Endothelial cell of umbilical vein (primary cell): Measurements from ENCODE around the gene SH3BGRL3. TPM values are rescaled to one million over a fixed set of nuclear protein-coding genes. Genes with fewer than 3 reads are reported as not detected.
A peak's percentile ranks its signal among the peaks of the same experiment; 100 is the strongest.

Experiments
- BruUV-seq: library from RNA; stranded (reverse); fragments of 400-500 nt; replicated peaks from 2 replicates; lab custom pipeline; 2021; lab: Mats Ljungman, UMichigan
- CTCF ChIA-PET: fragments of 300-600, 350-600 bp; sonication (Branson Sonifier 250); formaldehyde crosslinking; loops from one replicate; lab custom pipeline; 2021; ENCODE audit warnings: antibody characterized with exemption, inconsistent platforms; lab: Charles Lee
- POLR2A ChIA-PET: fragments of 300-600, 350-600 bp; sonication (Branson Sonifier 250); formaldehyde crosslinking; loops from one replicate; lab custom pipeline; 2021; ENCODE audit warnings: antibody characterized with exemption, inconsistent platforms; lab: Charles Lee
- DNase-seq: peaks from one replicate; pipeline ENCODE4 v3.0.0-alpha.2; 2011; ENCODE audit warnings: low read depth, low spot score
- FAIRE-seq: peaks from 2 replicates; lab custom pipeline; 2011; peaks lifted over from hg19 to GRCh38; lab: Jason Lieb, UNC
- H2AFZ ChIP-seq: 2 replicates; pipeline ENCODE4 v1.6.0; 2012; ENCODE audit warnings: low read depth, low read length, control low read depth, inconsistent platforms
- H3K27ac ChIP-seq: 2 replicates; pipeline ENCODE4 v1.5.1; 2011; ENCODE audit warnings: low read depth, mild to moderate bottlenecking, control low read depth, low read length, moderate library complexity; ENCODE audit not compliant: insufficient read depth
- H3K27me3 ChIP-seq, 2 experiments: 2 replicates each; pipeline versions ENCODE4 v1.6.0 to v1.6.1; 2011; ENCODE audit warnings: low read length in 2 of 2, mixed read lengths in 1 of 2; ENCODE audit not compliant: control insufficient read depth in 2 of 2, insufficient read depth in 2 of 2
- H3K36me3 ChIP-seq, 2 experiments: 2 replicates in 1 of 2; 3 replicates in 1 of 2; pipeline ENCODE4 v1.5.1; 2011; ENCODE audit warnings: low read length in 2 of 2, mild to moderate bottlenecking in 1 of 2, moderate library complexity in 1 of 2; ENCODE audit not compliant: control insufficient read depth in 2 of 2, insufficient read depth in 2 of 2; ENCODE audit errors: extremely low read depth in 1 of 2
- H3K4me1 ChIP-seq: 3 replicates; pipeline ENCODE4 v1.5.1; 2011; ENCODE audit warnings: mild to moderate bottlenecking, low read length; ENCODE audit not compliant: control insufficient read depth, insufficient read depth; ENCODE audit errors: extremely low read depth
- H3K4me2 ChIP-seq: 2 replicates; pipeline ENCODE4 v1.6.1; 2011; ENCODE audit warnings: low read length, control low read depth, mixed read lengths; ENCODE audit not compliant: insufficient read depth
- H3K4me3 ChIP-seq, 3 experiments: fragments of 200-600 bp in 1 of 3; sonication (generic), shearing (Covaris generic) in 1 of 3; replicated peaks in 1 of 3; 2 replicates each; pipeline ENCODE4 v1.5.1; 2011 to 2016; ENCODE audit warnings: control low read depth in 3 of 3, low read length in 3 of 3, mild to moderate bottlenecking in 2 of 3, inconsistent platforms in 1 of 3, low read depth in 1 of 3, moderate library complexity in 1 of 3; ENCODE audit not compliant: insufficient read depth in 1 of 3
- H3K79me2 ChIP-seq: 2 replicates; pipeline ENCODE4 v1.6.0; 2012; ENCODE audit warnings: low read length, inconsistent platforms; ENCODE audit not compliant: control insufficient read depth, insufficient read depth
- H3K9ac ChIP-seq: replicated peaks from 2 replicates; pipeline ENCODE3; 2011; ENCODE audit warnings: low read length, control low read depth; ENCODE audit not compliant: insufficient read depth; ENCODE audit errors: extremely low read depth
- H3K9me1 ChIP-seq: replicated peaks from 3 replicates; pipeline ENCODE4 v1.6.0; 2011; ENCODE audit warnings: mild to moderate bottlenecking, low read length; ENCODE audit not compliant: control insufficient read depth, insufficient read depth; ENCODE audit errors: extremely low read depth
- H3K9me3 ChIP-seq: replicated peaks from 2 replicates; pipeline ENCODE4 v1.5.1; 2012; ENCODE audit warnings: low read length, inconsistent platforms; ENCODE audit not compliant: control insufficient read depth, insufficient read depth
- H4K20me1 ChIP-seq: replicated peaks from 2 replicates; pipeline ENCODE3; 2011; ENCODE audit warnings: mild to moderate bottlenecking, low read length; ENCODE audit not compliant: control insufficient read depth, insufficient read depth; ENCODE audit errors: extremely low read depth
- CTCF ChIP-seq, 2 donors: IDR thresholded peaks; 1 replicate in 1 of 2; 2 replicates in 1 of 2; pipeline ENCODE4 v1.5.1; 2011; ENCODE audit warnings: low read length in 2 of 2, mild to moderate bottlenecking in 2 of 2, moderate library complexity in 2 of 2, control low read depth in 1 of 2, inconsistent platforms in 1 of 2, low read depth in 1 of 2; ENCODE audit not compliant: insufficient read depth in 1 of 2; ENCODE audit errors: extremely low read depth in 1 of 2
- EZH2 ChIP-seq: IDR thresholded peaks from 2 replicates; pipeline ENCODE4 v1.6.1; 2012; ENCODE audit warnings: borderline replicate concordance, low read depth, mild to moderate bottlenecking, moderate library complexity, low read length, inconsistent platforms; ENCODE audit not compliant: severe bottlenecking
- FOS ChIP-seq: IDR thresholded peaks from 2 replicates; pipeline ENCODE4 v1.6.1; 2011; ENCODE audit warnings: mild to moderate bottlenecking, low read length, moderate library complexity, borderline replicate concordance; ENCODE audit not compliant: insufficient read depth
- GATA2 ChIP-seq: IDR thresholded peaks from 2 replicates; pipeline ENCODE4 v1.7.0; 2011; ENCODE audit warnings: low read depth, mild to moderate bottlenecking, moderate library complexity, mixed read lengths, low read length; ENCODE audit not compliant: insufficient read length, insufficient read depth
- JUN ChIP-seq: IDR thresholded peaks from 2 replicates; pipeline ENCODE4 v1.6.1; 2011; ENCODE audit warnings: borderline replicate concordance, low read depth; ENCODE audit not compliant: insufficient read length, insufficient read depth
- MAX ChIP-seq: IDR thresholded peaks from 2 replicates; pipeline ENCODE4 v1.6.1; 2011; ENCODE audit not compliant: insufficient read depth, insufficient read length
- MYC ChIP-seq: IDR thresholded peaks from one replicate; pipeline ENCODE4 v1.6.1; 2011; ENCODE audit warnings: mild to moderate bottlenecking, low read depth, low read length
- POLR2A ChIP-seq: IDR thresholded peaks from 2 replicates; pipeline ENCODE4 v1.6.1; 2012; ENCODE audit warnings: low read depth, mild to moderate bottlenecking, control low read depth, low read length
- POLR2AphosphoS5 ChIP-seq: IDR thresholded peaks from 2 replicates; pipeline ENCODE4 v1.6.1; 2012; ENCODE audit warnings: low read depth, mild to moderate bottlenecking, control low read depth, low read length, moderate library complexity; ENCODE audit not compliant: insufficient read depth
- dilution Hi-C: fragments of 300-500 bp; cut with MboI; formaldehyde crosslinking; loops from one replicate; pipeline ENCODE4 v1.15.0; 2019; ENCODE audit warnings: low sequenced_read_pairs; ENCODE audit not compliant: extremely low pct_ligation_motif_present
- intact Hi-C: fragments of 100-400 bp; cut with micrococcal nuclease; formaldehyde crosslinking; loops from one replicate; pipeline ENCODE4 v1.10.0; 2022
- polyA plus RNA-seq, 4 experiments: library from polyadenylated mRNA; depleted of rRNA in 3 of 4; stranded (reverse) in 3 of 4; unstranded in 1 of 4; fragments of >200 nt; gene quantifications; 2 replicates each; pipeline versions ENCODE4 v1.2.1 to v1.2.3, GENCODE V29; 2011 to 2012; ENCODE audit warnings: missing spikeins in 1 of 4
- total RNA-seq: library from RNA; stranded (reverse); gene quantifications from 2 replicates; pipeline ENCODE4 v1.2.3, GENCODE V29; 2021

SH3BGRL3 gene
- total and polyA plus RNA-seq, 2 donors (not counting 3 experiments of a cell fraction or from before 2014, with no cell fraction given), result 233 to 344 TPM

GRCh38 chr1:26283871-26284596 lies 4.1 kb downstream of the SH3BGRL3 start:
- H3K4me1 ChIP-seq, result peaks cover 32% of the 10 kb centered on the region
- H3K9ac ChIP-seq, result no peak overlapping the region
- dilution Hi-C loops (no loop called here), intact Hi-C loops (loop anchor here (2.0 kb wide), 1 partner anchor 81 kb away; no protein-coding TSS in a partner anchor)
- H2AFZ ChIP-seq, result no peak overlapping the region
- no peak overlapping the region for H3K4me2 ChIP-seq
- H3K4me3 ChIP-seq, result no peak overlapping the region
- ChIA-PET POLR2A (interaction anchor here (0.8 kb wide), 1 partner anchor 9 kb away, joined by 4 read pairs; no protein-coding TSS in a partner anchor), CTCF (interaction anchor here (0.6 to 4.3 kb wide), 19 partner anchors 8 to 234 kb away, joined by 3 to 120 read pairs (median 5); partner anchors contain the start of genes CD52, CEP85 and UBXN11)
- peaks cover 0 to 8% of the 10 kb centered on the region in 2 experiments for H3K36me3 ChIP-seq
- no peaks in the 10 kb centered on the region for H3K9me1 ChIP-seq
- peaks cover 31% of the 10 kb centered on the region for H3K79me2 ChIP-seq
- H4K20me1 ChIP-seq, result no peaks in the 10 kb centered on the region
- DNase-seq (no peak), FAIRE-seq (no peak)
- no peak overlapping the region for H3K27ac ChIP-seq
- TF ChIP-seq EZH2 (no peak), MAX (no peak), GATA2 (no peak)
- no peaks in the 10 kb centered on the region for H3K27me3 ChIP-seq
- no peaks in the 10 kb centered on the region for H3K9me3 ChIP-seq
- no TSS peak for BruUV-seq

GRCh38 chr1:26284597-26285347 lies 4.9 kb downstream of the SH3BGRL3 start:
- no peak overlapping the region for H3K9ac ChIP-seq
- peak overlapping the region; percentile 19 for H3K27ac ChIP-seq
- H3K79me2 ChIP-seq, result peaks cover 26% of the 10 kb centered on the region
- TF ChIP-seq FOS (peak; percentile 96), POLR2AphosphoS5 (peak; percentile 86), GATA2 (no peak), POLR2A (peak; percentile 46), CTCF (IDR thresholded peaks at IDR 0.05; ENCODE audit: extremely low read depth in 1 of 2, insufficient read depth in 1 of 2, low read depth in 1 of 2, low read length in 2 of 2) (peak; percentile 55 to 93), EZH2 (no peak), JUN (peak; percentile 91), MYC (peak; percentile 61), MAX (peak; percentile 85)
- H3K36me3 ChIP-seq, result peaks cover 0 to 8% of the 10 kb centered on the region in 2 experiments
- no peaks in the 10 kb centered on the region for H3K27me3 ChIP-seq
- peak; percentile 92 for FAIRE-seq
- ChIA-PET POLR2A (no interaction called here), CTCF (interaction anchor here (0.8 to 4.3 kb wide), 24 partner anchors 9 to 249 kb away, joined by 3 to 120 read pairs (median 5); partner anchors contain the start of genes CD52, CEP85, UBXN11 and ZNF593)
- H3K4me3 ChIP-seq, result no peak overlapping the region
- dilution Hi-C loops, result no loop called here
- H3K9me1 ChIP-seq, result no peaks in the 10 kb centered on the region
- intact Hi-C loops, result loop anchor here (1.0 to 2.0 kb wide), 3 partner anchors 37 to 133 kb away; no protein-coding TSS in a partner anchor
- DNase-seq, result peak; percentile 83
- no peaks in the 10 kb centered on the region for H3K9me3 ChIP-seq
- peaks cover 26% of the 10 kb centered on the region for H3K4me1 ChIP-seq
- no peaks in the 10 kb centered on the region for H4K20me1 ChIP-seq
- no peak overlapping the region for H3K4me2 ChIP-seq
- no TSS peak for BruUV-seq
- H2AFZ ChIP-seq, result no peak overlapping the region
